ENCODE data around the gene FBXO27. TPM values are rescaled to one million over a fixed set of nuclear protein-coding genes. Genes with fewer than 3 reads are reported as not detected.
A peak's percentile ranks its signal among the peaks of the same experiment; 100 is the strongest.

FBXO27 gene
- polyA plus RNA-seq, 3 donors: not detected

DNA sequence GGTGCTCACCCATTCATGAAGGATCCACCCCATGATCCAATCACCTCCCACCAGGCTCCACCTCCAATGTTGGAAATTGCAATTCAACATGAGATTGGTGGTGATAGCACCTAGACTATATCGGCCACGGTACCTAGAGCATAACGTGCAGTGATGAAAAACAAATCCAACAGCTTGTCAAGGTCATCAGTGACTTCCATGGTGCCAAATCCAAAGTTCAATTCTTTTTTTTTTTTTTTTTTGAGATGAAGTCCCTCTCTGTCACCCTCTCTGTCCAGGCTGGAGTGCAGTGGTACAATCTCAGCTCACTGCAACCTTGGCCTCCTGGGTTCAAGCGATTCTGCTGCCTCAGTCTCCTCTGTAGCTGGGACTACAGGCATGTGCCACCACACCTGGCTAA, 34.8 kb upstream of the FBXO27 start:
- H3K9me3 ChIP-seq (replicated peaks in 1 of 2; ENCODE audit: control insufficient read depth in 1 of 2, insufficient read depth in 1 of 2, low read length in 2 of 2): no peaks in the 10 kb centered on the region
- no peak overlapping the region for H3K9ac ChIP-seq (ENCODE audit: insufficient read depth, low read length, poor library complexity, severe bottlenecking)
- H3K4me1 ChIP-seq (ENCODE audit: control insufficient read depth in 1 of 2, insufficient read depth in 2 of 2, low read length in 2 of 2): no peaks in the 10 kb centered on the region
- Mint-ChIP-seq H3K27ac (peak overlapping the region in 1 of 7 donors; percentile 40), H3K27me3 (ENCODE audit: low read depth in 3 of 3) (peaks cover 3 to 10% (median 4%) of the 10 kb centered on the region in 3 donors), H3K4me1 (no peaks in the 10 kb centered on the region), H3K9me3 (peaks cover 0 to 13% (median 8%) of the 10 kb centered on the region in 7 donors), H3K36me3 (no peaks in the 10 kb centered on the region), H3K4me3 (no peak overlapping the region)
- no peaks in the 10 kb centered on the region for H3K36me3 ChIP-seq (replicated peaks in 1 of 2; ENCODE audit: control insufficient read depth in 1 of 2, insufficient read depth in 2 of 2, low read length in 2 of 2)
- H3K27ac ChIP-seq (ENCODE audit: low read depth in 1 of 2, low read length in 2 of 2): no peak overlapping the region
- no peak overlapping the region for H3K4me2 ChIP-seq (replicated peaks; ENCODE audit: extremely low read depth, low read length, poor library complexity, severe bottlenecking)
- H4K20me1 ChIP-seq (ENCODE audit: insufficient read depth, low read length): no peaks in the 10 kb centered on the region
- DNase-seq: no peak
- TF ChIP-seq, protein P1, sequence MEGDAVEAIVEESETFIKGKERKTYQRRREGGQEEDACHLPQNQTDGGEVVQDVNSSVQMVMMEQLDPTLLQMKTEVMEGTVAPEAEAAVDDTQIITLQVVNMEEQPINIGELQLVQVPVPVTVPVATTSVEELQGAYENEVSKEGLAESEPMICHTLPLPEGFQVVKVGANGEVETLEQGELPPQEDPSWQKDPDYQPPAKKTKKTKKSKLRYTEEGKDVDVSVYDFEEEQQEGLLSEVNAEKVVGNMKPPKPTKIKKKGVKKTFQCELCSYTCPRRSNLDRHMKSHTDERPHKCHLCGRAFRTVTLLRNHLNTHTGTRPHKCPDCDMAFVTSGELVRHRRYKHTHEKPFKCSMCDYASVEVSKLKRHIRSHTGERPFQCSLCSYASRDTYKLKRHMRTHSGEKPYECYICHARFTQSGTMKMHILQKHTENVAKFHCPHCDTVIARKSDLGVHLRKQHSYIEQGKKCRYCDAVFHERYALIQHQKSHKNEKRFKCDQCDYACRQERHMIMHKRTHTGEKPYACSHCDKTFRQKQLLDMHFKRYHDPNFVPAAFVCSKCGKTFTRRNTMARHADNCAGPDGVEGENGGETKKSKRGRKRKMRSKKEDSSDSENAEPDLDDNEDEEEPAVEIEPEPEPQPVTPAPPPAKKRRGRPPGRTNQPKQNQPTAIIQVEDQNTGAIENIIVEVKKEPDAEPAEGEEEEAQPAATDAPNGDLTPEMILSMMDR (IDR thresholded peaks at IDR 0.05): no peak
- no peaks in the 10 kb centered on the region for H3K79me2 ChIP-seq (ENCODE audit: insufficient read depth, low read length)
- WGBS (ENCODE audit: insufficient coverage): 97% methylated on average over 3 of the region's 4 CpGs
- H3K27me3 ChIP-seq (ENCODE audit: control insufficient read depth in 2 of 2, insufficient read depth in 2 of 2, low read length in 2 of 2): no peaks in the 10 kb centered on the region
- intact Hi-C loops (cut with micrococcal nuclease): no loop called here
- H2AFZ ChIP-seq (ENCODE audit: insufficient read depth, low read depth, low read length, poor library complexity, severe bottlenecking): no peak overlapping the region
- H3K4me3 ChIP-seq (replicated peaks in 1 of 3; ENCODE audit: low read depth in 2 of 3, low read length in 3 of 3): no peak overlapping the region

DNA sequence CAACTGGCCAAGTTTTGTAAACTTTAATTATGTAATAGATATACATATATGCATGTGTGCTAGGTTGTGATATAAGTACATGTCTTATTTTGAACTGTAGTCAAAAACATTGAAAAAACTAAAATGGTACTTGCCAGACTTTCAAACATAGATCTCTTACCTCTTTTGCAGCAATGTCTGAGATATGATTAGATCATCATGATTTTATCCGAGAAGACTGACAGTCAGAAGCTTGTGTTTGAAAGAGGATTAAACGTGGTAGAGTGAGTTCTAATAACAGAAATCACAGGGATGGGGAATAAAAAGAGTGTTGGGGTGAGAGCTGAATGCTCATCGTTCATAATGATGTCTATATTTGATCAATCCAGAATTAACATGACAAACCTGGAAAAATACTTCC, 33.6 kb upstream of the FBXO27 start:
- Mint-ChIP-seq H3K4me1 (no peaks in the 10 kb centered on the region), H3K36me3 (no peaks in the 10 kb centered on the region), H3K27ac (no peak overlapping the region), H3K4me3 (no peak overlapping the region), H3K27me3 (ENCODE audit: low read depth in 3 of 3) (peaks cover 3 to 8% (median 4%) of the 10 kb centered on the region in 3 donors), H3K9me3 (peaks cover 0 to 13% (median 8%) of the 10 kb centered on the region in 7 donors)
- H3K27ac ChIP-seq (ENCODE audit: low read depth in 1 of 2, low read length in 2 of 2): no peak overlapping the region
- H3K4me3 ChIP-seq (replicated peaks in 1 of 3; ENCODE audit: low read depth in 2 of 3, low read length in 3 of 3): no peak overlapping the region
- H3K9me3 ChIP-seq (replicated peaks in 1 of 2; ENCODE audit: control insufficient read depth in 1 of 2, insufficient read depth in 1 of 2, low read length in 2 of 2): no peaks in the 10 kb centered on the region
- H3K4me2 ChIP-seq (replicated peaks; ENCODE audit: extremely low read depth, low read length, poor library complexity, severe bottlenecking): no peak overlapping the region
- TF ChIP-seq, protein P1 (IDR thresholded peaks at IDR 0.05): no peak
- no peaks in the 10 kb centered on the region for H3K4me1 ChIP-seq (ENCODE audit: control insufficient read depth in 1 of 2, insufficient read depth in 2 of 2, low read length in 2 of 2)
- no peaks in the 10 kb centered on the region for H3K27me3 ChIP-seq (ENCODE audit: control insufficient read depth in 2 of 2, insufficient read depth in 2 of 2, low read length in 2 of 2)
- no peak overlapping the region for H3K9ac ChIP-seq (ENCODE audit: insufficient read depth, low read length, poor library complexity, severe bottlenecking)
- WGBS (ENCODE audit: insufficient coverage): no CpG with 5 or more reads among the region's 3 CpGs
- no peaks in the 10 kb centered on the region for H4K20me1 ChIP-seq (ENCODE audit: insufficient read depth, low read length)
- H3K36me3 ChIP-seq (replicated peaks in 1 of 2; ENCODE audit: control insufficient read depth in 1 of 2, insufficient read depth in 2 of 2, low read length in 2 of 2): no peaks in the 10 kb centered on the region
- no peaks in the 10 kb centered on the region for H3K79me2 ChIP-seq (ENCODE audit: insufficient read depth, low read length)
- DNase-seq: no peak
- intact Hi-C loops (cut with micrococcal nuclease): no loop called here
- H2AFZ ChIP-seq (ENCODE audit: insufficient read depth, low read depth, low read length, poor library complexity, severe bottlenecking): no peak overlapping the region

Measured in CD14-positive monocyte (primary cell).